Esophagus muscularis mucosa (tissue), 4 donors: ENCODE measurements around the gene LDAH.

Source experiments
- EP300 ChIP-seq: sonication (generic); formaldehyde crosslinking; IDR thresholded peaks from one replicate; pipeline ENCODE4 v1.6.1; 2017; ENCODE audit warnings: antibody characterized with exemption
- POLR2A ChIP-seq: fragments of 450-650 bp; IDR thresholded peaks from one replicate; pipeline ENCODE4 v1.6.1; 2017; ENCODE audit warnings: antibody characterized with exemption, moderate library complexity, mild to moderate bottlenecking, low read depth
- POLR2AphosphoS5 ChIP-seq, 2 donors: sonication (generic); formaldehyde crosslinking; IDR thresholded peaks; one replicate each; pipeline ENCODE4 v1.6.1; 2017; ENCODE audit warnings: antibody characterized with exemption in 2 of 2
- TF ChIP-seq, protein P1 (sequence below), 3 experiments: fragments of 200-600 bp in 2 of 3; fragments of 450-650 bp in 1 of 3; sonication (generic) in 2 of 3; IDR thresholded peaks; one replicate each; pipeline ENCODE4 v1.5.1; 2017 to 2019; ENCODE audit warnings: antibody characterized with exemption in 3 of 3, mild to moderate bottlenecking in 2 of 3, moderate library complexity in 1 of 3

DNA sequence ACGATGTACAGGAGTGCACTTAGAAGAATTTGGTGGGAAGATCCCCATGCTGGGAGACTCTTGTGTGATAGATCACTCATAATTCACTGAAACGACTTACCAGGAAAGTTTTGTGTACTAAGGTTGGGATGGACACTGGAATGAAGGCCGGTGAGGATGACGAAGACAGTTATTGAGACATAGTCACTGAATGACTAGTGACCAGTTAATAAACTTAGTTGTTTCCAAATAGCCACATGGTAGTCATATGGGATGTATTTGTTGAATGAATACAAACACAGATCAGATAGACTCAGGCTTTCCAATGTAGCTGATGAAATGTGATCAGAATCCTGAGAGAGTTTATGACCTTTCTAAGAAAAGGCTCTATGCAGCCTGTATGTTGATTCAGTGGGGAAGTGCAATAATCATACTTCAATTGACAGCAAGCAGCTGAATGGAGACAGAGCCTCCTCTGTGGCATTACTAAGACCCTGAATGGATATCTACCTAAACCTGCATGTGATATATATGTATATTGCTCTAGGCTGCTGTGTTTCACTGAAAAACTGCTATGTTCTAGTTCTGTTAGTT lies 135.6 kb downstream of the LDAH start:
- TF ChIP-seq, protein P1, sequence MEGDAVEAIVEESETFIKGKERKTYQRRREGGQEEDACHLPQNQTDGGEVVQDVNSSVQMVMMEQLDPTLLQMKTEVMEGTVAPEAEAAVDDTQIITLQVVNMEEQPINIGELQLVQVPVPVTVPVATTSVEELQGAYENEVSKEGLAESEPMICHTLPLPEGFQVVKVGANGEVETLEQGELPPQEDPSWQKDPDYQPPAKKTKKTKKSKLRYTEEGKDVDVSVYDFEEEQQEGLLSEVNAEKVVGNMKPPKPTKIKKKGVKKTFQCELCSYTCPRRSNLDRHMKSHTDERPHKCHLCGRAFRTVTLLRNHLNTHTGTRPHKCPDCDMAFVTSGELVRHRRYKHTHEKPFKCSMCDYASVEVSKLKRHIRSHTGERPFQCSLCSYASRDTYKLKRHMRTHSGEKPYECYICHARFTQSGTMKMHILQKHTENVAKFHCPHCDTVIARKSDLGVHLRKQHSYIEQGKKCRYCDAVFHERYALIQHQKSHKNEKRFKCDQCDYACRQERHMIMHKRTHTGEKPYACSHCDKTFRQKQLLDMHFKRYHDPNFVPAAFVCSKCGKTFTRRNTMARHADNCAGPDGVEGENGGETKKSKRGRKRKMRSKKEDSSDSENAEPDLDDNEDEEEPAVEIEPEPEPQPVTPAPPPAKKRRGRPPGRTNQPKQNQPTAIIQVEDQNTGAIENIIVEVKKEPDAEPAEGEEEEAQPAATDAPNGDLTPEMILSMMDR (IDR thresholded peaks at IDR 0.05): no peak
- no peak for TF ChIP-seq POLR2A
- no peak for TF ChIP-seq POLR2AphosphoS5 (IDR thresholded peaks at IDR 0.05)
- TF ChIP-seq EP300: no peak
